Retinal pigment epithelial cell (primary cell): Measurements from ENCODE around the gene DKK2.

Source experiments
- DNase-seq: peaks from one replicate; pipeline ENCODE4 v3.0.0-alpha.2; 2010; ENCODE audit warnings: low read depth
- H3K4me3 ChIP-seq: 2 replicates; pipeline ENCODE4 v1.5.1; 2011; ENCODE audit warnings: mild to moderate bottlenecking, low read length, control low read depth, moderate library complexity
- CTCF ChIP-seq: conservative IDR thresholded peaks from 2 replicates; pipeline ENCODE4 v1.5.1; 2011; ENCODE audit warnings: low read depth, low read length, control low read depth, inconsistent platforms

The DKK2 gene

GRCh38 chr4:107017443-107018343 lies 18.4 kb downstream of the DKK2 start:
- DNase-seq, result no peak
- TF ChIP-seq CTCF, result no peak
- H3K4me3 ChIP-seq, result no peak overlapping the region

- TF ChIP-seq CTCF, result no peak
- DNase-seq, result no peak
- no peak overlapping the region for H3K4me3 ChIP-seq
Measured at GRCh38 chr4:107011312-107011711, 24.8 kb downstream of the DKK2 start.

- TF ChIP-seq CTCF, result no peak
- H3K4me3 ChIP-seq, result no peak overlapping the region
- no peak for DNase-seq
Measured at GRCh38 chr4:107009196-107009968, 26.7 kb downstream of the DKK2 start.

GRCh38 chr4:107008115-107008514 lies 28.0 kb downstream of the DKK2 start:
- no peak for DNase-seq
- H3K4me3 ChIP-seq, result no peak overlapping the region
- no peak for TF ChIP-seq CTCF

GRCh38 chr4:107006218-107006617 lies 29.9 kb downstream of the DKK2 start:
- no peak for TF ChIP-seq CTCF
- H3K4me3 ChIP-seq, result no peak overlapping the region
- no peak for DNase-seq

- no peak for DNase-seq
- no peak for TF ChIP-seq CTCF
- no peak overlapping the region for H3K4me3 ChIP-seq
Measured at GRCh38 chr4:106996490-106996889, 39.6 kb downstream of the DKK2 start.

- no peak overlapping the region for H3K4me3 ChIP-seq
- no peak for DNase-seq
- TF ChIP-seq CTCF, result no peak
Measured at GRCh38 chr4:106993827-106994226, 42.3 kb downstream of the DKK2 start.
